ENCODE measurements around the gene USP49. TPM values are rescaled to one million over a fixed set of nuclear protein-coding genes. Genes with fewer than 3 reads are reported as not detected.

Gene USP49
- total RNA-seq, 6 experiments from 2014 or later, result 1.7 to 2.3 (median 2.0) TPM

GRCh38 chr6:41759106-41759904 is 135.9 kb downstream of the USP49 start:
- no peak overlapping the region for H3K27ac Mint-ChIP-seq

GRCh38 chr6:41758641-41759035 is 136.5 kb downstream of the USP49 start:
- H3K4me1 Mint-ChIP-seq (ENCODE audit: low read depth), result no peaks in the 10 kb centered on the region
- no peaks in the 10 kb centered on the region for H3K36me3 Mint-ChIP-seq (ENCODE audit: low read depth)
- peaks cover 11% of the 10 kb centered on the region for H3K27me3 Mint-ChIP-seq (ENCODE audit: insufficient read depth)
- H3K9me3 Mint-ChIP-seq, result no peaks in the 10 kb centered on the region
- H3K27ac Mint-ChIP-seq, result no peak overlapping the region
- no peak overlapping the region for H3K4me3 Mint-ChIP-seq
- TF ChIP-seq CTCF (IDR thresholded peaks at IDR 0.05), result no peak
- DNase-seq, result no peak

More at GRCh38 chr6:41759106-41759904, 135.9 kb downstream of the USP49 start:
- Mint-ChIP-seq H3K4me3 (no peak overlapping the region), H3K27me3 (ENCODE audit: insufficient read depth) (peaks cover 8% of the 10 kb centered on the region), H3K9me3 (no peaks in the 10 kb centered on the region), H3K4me1 (ENCODE audit: low read depth) (no peaks in the 10 kb centered on the region), H3K36me3 (ENCODE audit: low read depth) (no peaks in the 10 kb centered on the region)
- no peak for TF ChIP-seq CTCF (IDR thresholded peaks at IDR 0.05)
- DNase-seq, result no peak

GRCh38 chr6:41757931-41758640 is 137.1 kb downstream of the USP49 start:
- no peak for DNase-seq
- Mint-ChIP-seq H3K36me3 (ENCODE audit: low read depth) (no peaks in the 10 kb centered on the region), H3K4me3 (no peak overlapping the region), H3K9me3 (no peaks in the 10 kb centered on the region), H3K4me1 (ENCODE audit: low read depth) (no peaks in the 10 kb centered on the region), H3K27me3 (ENCODE audit: insufficient read depth) (peaks cover 14% of the 10 kb centered on the region), H3K27ac (no peak overlapping the region)
- no peak for TF ChIP-seq CTCF (IDR thresholded peaks at IDR 0.05)

GRCh38 chr6:41757271-41757670 is 137.9 kb downstream of the USP49 start:
- Mint-ChIP-seq H3K9me3 (no peaks in the 10 kb centered on the region), H3K27ac (no peak overlapping the region), H3K4me3 (no peak overlapping the region), H3K4me1 (ENCODE audit: low read depth) (no peaks in the 10 kb centered on the region), H3K27me3 (ENCODE audit: insufficient read depth) (peaks cover 12% of the 10 kb centered on the region), H3K36me3 (ENCODE audit: low read depth) (no peaks in the 10 kb centered on the region)
- no peak for DNase-seq
- no peak for TF ChIP-seq CTCF (IDR thresholded peaks at IDR 0.05)

- Mint-ChIP-seq H3K27ac (no peak overlapping the region), H3K27me3 (ENCODE audit: insufficient read depth) (peaks cover 13% of the 10 kb centered on the region), H3K4me3 (no peak overlapping the region), H3K36me3 (ENCODE audit: low read depth) (no peaks in the 10 kb centered on the region), H3K4me1 (ENCODE audit: low read depth) (no peaks in the 10 kb centered on the region), H3K9me3 (no peaks in the 10 kb centered on the region)
- DNase-seq, result no peak
- no peak for TF ChIP-seq CTCF (IDR thresholded peaks at IDR 0.05)
These were observed 138.8 kb downstream of the USP49 start for GRCh38 chr6:41756354-41756753.

All from HFFc6 (cell line).